A549 (cell line): Measurements from ENCODE around the gene PLEKHH1. TPM values are rescaled to one million over a fixed set of nuclear protein-coding genes. Genes with fewer than 3 reads are reported as not detected.

ENCODE experiments used
- ATAC-seq, 2 experiments: fragments of 200-7000 bp in 1 of 2; fragments of >200 bp in 1 of 2; cut with Nextera tagmentation in 1 of 2; cut with Tn5 transposase in 1 of 2; 3 replicates each; pipeline versions ENCODE4 v1.8.0 to v1.9.1; 2018 to 2020; ENCODE audit warnings: mild to moderate bottlenecking in 1 of 2, moderate library complexity in 1 of 2
- CTCF ChIA-PET: fragments of 300-600 bp; sonication (Branson Sonifier 250); formaldehyde crosslinking; extraction: SDS; loops from one replicate; lab custom pipeline; 2021; ENCODE audit warnings: antibody characterized with exemption, inconsistent platforms; lab: Yijun Ruan, JAX
- POLR2A ChIA-PET: fragments of 350-600 bp; formaldehyde crosslinking; extraction: SDS; loops from one replicate; lab custom pipeline; 2021; ENCODE audit warnings: antibody characterized with exemption, inconsistent platforms; lab: Yijun Ruan, JAX
- DNase-seq, 2 experiments: peaks; one replicate each; pipeline versions ENCODE4 v3.0.0 to v3.0.0-alpha.2; 2011 to 2016; ENCODE audit warnings: low read depth in 1 of 2, low spot score in 1 of 2
- FAIRE-seq: peaks from 2 replicates; lab custom pipeline; 2011; peaks lifted over from hg19 to GRCh38; lab: Jason Lieb, UNC
- H3K27ac ChIP-seq, 2 experiments: fragments of >200 bp; sonication (Bioruptor Twin); formaldehyde crosslinking; 3 replicates each; pipeline ENCODE4 v1.5.1; 2016 to 2017
- H3K4me1 ChIP-seq: fragments of >200 bp; sonication (Bioruptor Twin); formaldehyde crosslinking; 3 replicates; pipeline ENCODE4 v1.6.1; 2016
- H3K4me2 ChIP-seq: fragments of >200 bp; sonication (Bioruptor Twin); formaldehyde crosslinking; 3 replicates; pipeline ENCODE4 v1.6.1; 2016
- H3K4me3 ChIP-seq: fragments of >200 bp; sonication (Bioruptor Twin); formaldehyde crosslinking; 3 replicates; pipeline ENCODE4 v1.5.1; 2016
- H3K9me3 ChIP-seq: fragments of >200 bp; sonication (Bioruptor Twin); formaldehyde crosslinking; 3 replicates; pipeline ENCODE4 v1.6.1; 2016
- CBX2 ChIP-seq: fragments of 200-600 bp; sonication (generic); IDR thresholded peaks from 2 replicates; pipeline ENCODE4 v1.6.1; 2016; ENCODE audit warnings: low read depth, mild to moderate bottlenecking, borderline replicate concordance
- CHD2 ChIP-seq: fragments of 150-350 bp; IDR thresholded peaks from 2 replicates; pipeline ENCODE4 v1.6.1; 2014; ENCODE audit warnings: low read length; ENCODE audit not compliant: partially characterized antibody
- CHD4 ChIP-seq: fragments of 200-600 bp; sonication (generic); IDR thresholded peaks from 2 replicates; pipeline ENCODE4 v1.6.1; 2016; ENCODE audit warnings: antibody characterized with exemption, mild to moderate bottlenecking, borderline replicate concordance
- EHF ChIP-seq: fragments of 250-450 bp; sonication (Bioruptor Pico); IDR thresholded peaks from 2 replicates; pipeline ENCODE4 v1.5.0; 2020; ENCODE audit warnings: mild to moderate bottlenecking
- EP300 ChIP-seq, 2 experiments: fragments of >200 bp; sonication (Bioruptor Twin); formaldehyde crosslinking; IDR thresholded peaks; 2 replicates in 1 of 2; 3 replicates in 1 of 2; pipeline ENCODE4 v1.6.1; 2016 to 2017
- FOXS1 ChIP-seq: fragments of 250-450 bp; sonication (Bioruptor Pico); IDR thresholded peaks from 2 replicates; pipeline ENCODE4 v1.5.0; 2020; ENCODE audit warnings: mild to moderate bottlenecking, moderate library complexity
- GATA3 ChIP-seq: IDR thresholded peaks from 2 replicates; pipeline ENCODE4 v1.6.1; 2012; ENCODE audit warnings: borderline replicate concordance
- HDAC2 ChIP-seq: fragments of 200-600 bp; sonication (generic); IDR thresholded peaks from 2 replicates; pipeline ENCODE4 v1.6.1; 2016
- HEYL ChIP-seq: fragments of 250-450 bp; sonication (Bioruptor Pico); IDR thresholded peaks from 2 replicates; pipeline ENCODE4 v1.8.0; 2021; ENCODE audit warnings: mild to moderate bottlenecking, moderate library complexity
- HOXA7 ChIP-seq: fragments of 250-450 bp; sonication (Bioruptor Pico); IDR thresholded peaks from 2 replicates; pipeline ENCODE4 v1.5.0; 2020; ENCODE audit warnings: mild to moderate bottlenecking, moderate library complexity
- NPAS2 ChIP-seq: fragments of 250-450 bp; sonication (Bioruptor Pico); IDR thresholded peaks from 2 replicates; pipeline ENCODE4 v1.8.0; 2022; ENCODE audit warnings: mild to moderate bottlenecking, moderate library complexity, borderline replicate concordance
- NR3C1 ChIP-seq: fragments of >200 bp; sonication (Bioruptor Twin); formaldehyde crosslinking; IDR thresholded peaks from 3 replicates; pipeline ENCODE4 v1.6.1; 2017
- PHF8 ChIP-seq: fragments of 200-600 bp; sonication (generic); IDR thresholded peaks from 2 replicates; pipeline ENCODE4 v1.6.1; 2016; ENCODE audit warnings: low read depth, mild to moderate bottlenecking, antibody characterized with exemption, moderate library complexity, borderline replicate concordance
- POLR2AphosphoS2 ChIP-seq: conservative IDR thresholded peaks from 2 replicates; pipeline ENCODE4 v1.6.1; 2012; ENCODE audit warnings: low read length, improper control_type of control experiment, inconsistent platforms
- RARB ChIP-seq: fragments of 250-450 bp; sonication (Bioruptor Pico); IDR thresholded peaks from 2 replicates; pipeline ENCODE4 v1.8.0; 2021; ENCODE audit warnings: mild to moderate bottlenecking, moderate library complexity
- RCOR1 ChIP-seq: fragments of 150-350 bp; IDR thresholded peaks from 2 replicates; pipeline ENCODE4 v1.6.1; 2014; ENCODE audit warnings: antibody characterized with exemption, low read length, low read depth
- RFX5 ChIP-seq: fragments of 450-650 bp; IDR thresholded peaks from 2 replicates; pipeline ENCODE4 v1.7.1; 2014; ENCODE audit warnings: antibody characterized with exemption, mild to moderate bottlenecking, moderate library complexity
- RNF2 ChIP-seq: fragments of 200-600 bp; sonication (generic); IDR thresholded peaks from 2 replicates; pipeline ENCODE4 v1.6.1; 2016; ENCODE audit warnings: low read depth, mild to moderate bottlenecking, antibody characterized with exemption, moderate library complexity, borderline replicate concordance
- SREBF2 ChIP-seq: fragments of 450-650 bp; IDR thresholded peaks from 2 replicates; pipeline ENCODE4 v1.6.1; 2014; ENCODE audit warnings: mild to moderate bottlenecking, moderate library complexity
- TFCP2L1 ChIP-seq: fragments of 250-450 bp; sonication (Bioruptor Pico); IDR thresholded peaks from 2 replicates; pipeline ENCODE4 v1.5.0; 2021; ENCODE audit warnings: mild to moderate bottlenecking
- TP53 ChIP-seq: fragments of 250-450 bp; sonication (Bioruptor Pico); IDR thresholded peaks from 2 replicates; pipeline ENCODE4 v1.5.0; 2021; ENCODE audit warnings: mild to moderate bottlenecking, moderate library complexity
- ZFP36 ChIP-seq: fragments of 450-650 bp; IDR thresholded peaks from 2 replicates; pipeline ENCODE4 v1.6.1; 2014; ENCODE audit warnings: borderline replicate concordance; ENCODE audit not compliant: partially characterized antibody
- WGBS: methylation state at CpG from one replicate; pipeline ENCODE4 v1.1.6; 2017; ENCODE audit errors: missing lambda C conversion rate; 5-methylcytosine and 5-hydroxymethylcytosine counted together
- polyA plus RNA-seq, 4 experiments: library from polyadenylated mRNA; depleted of rRNA in 3 of 4; stranded (reverse); fragments of >200 nt; fragmentation: RNase III in 1 of 4; extraction: RNeasy Plus Mini Kit Qiagen cat#74134 plus additional on column Dnase treatment in 1 of 4; gene quantifications; 2 replicates in 3 of 4; 3 replicates in 1 of 4; pipeline ENCODE4 v1.2.3, GENCODE V29; 2011 to 2017
- TF ChIP-seq, protein P1 (sequence below): IDR thresholded peaks from 2 replicates; pipeline ENCODE4 v1.6.1; 2012
- TF ChIP-seq, protein P2 (sequence below): IDR thresholded peaks from 2 replicates; pipeline ENCODE4 v1.6.1; 2012; ENCODE audit warnings: low read depth, borderline replicate concordance
- TF ChIP-seq, protein P3 (sequence below): IDR thresholded peaks from 2 replicates; pipeline ENCODE4 v1.6.1; 2012
- TF ChIP-seq, protein P4 (sequence below): fragments of 150-350 bp; IDR thresholded peaks from 2 replicates; pipeline ENCODE4 v1.6.1; 2014; ENCODE audit warnings: low read depth, mild to moderate bottlenecking, low read length

PLEKHH1 gene
- polyA plus RNA-seq, 2 of the 4 experiments (the other 2 are of a cell fraction): 3.5 to 5.1 TPM

DNA sequence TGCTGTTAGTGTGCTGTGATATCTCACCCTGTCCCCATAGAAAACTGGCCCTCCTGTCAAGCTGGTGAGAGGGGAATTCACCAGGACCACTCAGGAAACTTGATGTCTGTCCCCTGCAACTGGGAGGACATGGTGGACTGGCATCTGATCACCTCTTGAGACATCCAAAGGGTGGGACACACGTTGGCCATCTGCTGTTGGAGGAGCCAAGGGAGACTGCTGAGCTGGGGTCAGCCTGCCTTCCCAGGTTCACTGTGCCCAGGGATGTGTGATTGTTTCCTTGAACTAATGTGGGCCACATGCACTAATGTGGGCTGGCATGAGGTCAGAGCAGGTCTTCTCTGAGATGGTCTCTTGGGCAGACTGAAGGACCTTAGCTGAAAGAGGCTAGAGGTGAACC, 27.8 kb upstream of the PLEKHH1 start (continued):
- TF ChIP-seq CBX2: no peak
- TF ChIP-seq, all 56 proteins: peak for 0

DNA sequence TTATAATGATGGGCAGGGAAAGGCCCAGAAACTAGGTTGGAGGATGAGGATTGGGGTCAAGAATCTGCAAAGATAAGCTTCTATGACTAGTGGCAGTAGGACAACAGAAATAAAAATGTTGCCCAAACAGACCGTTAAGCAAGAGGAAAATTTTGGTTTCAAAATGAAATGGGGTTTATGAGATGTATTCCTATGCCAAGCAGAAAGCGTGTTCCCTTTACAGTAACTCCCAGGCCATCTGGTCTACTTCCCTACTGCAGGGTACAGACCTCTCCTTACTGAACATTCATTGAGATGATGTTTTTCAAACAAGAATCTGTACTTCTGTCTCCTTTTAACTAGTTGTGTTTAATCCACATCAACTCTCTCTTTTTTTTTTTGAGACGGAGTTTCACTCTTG, 24.1 kb upstream of the PLEKHH1 start:
- POLR2A ChIA-PET: no interaction called here
- no peaks in the 10 kb centered on the region for H3K4me1 ChIP-seq
- TF ChIP-seq, protein P1, sequence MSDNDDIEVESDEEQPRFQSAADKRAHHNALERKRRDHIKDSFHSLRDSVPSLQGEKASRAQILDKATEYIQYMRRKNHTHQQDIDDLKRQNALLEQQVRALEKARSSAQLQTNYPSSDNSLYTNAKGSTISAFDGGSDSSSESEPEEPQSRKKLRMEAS: no peak
- TF ChIP-seq POLR2AphosphoS2: no peak
- no peak for TF ChIP-seq HOXA7 (CRISPR knock-in tag)
- TF ChIP-seq, protein P2, sequence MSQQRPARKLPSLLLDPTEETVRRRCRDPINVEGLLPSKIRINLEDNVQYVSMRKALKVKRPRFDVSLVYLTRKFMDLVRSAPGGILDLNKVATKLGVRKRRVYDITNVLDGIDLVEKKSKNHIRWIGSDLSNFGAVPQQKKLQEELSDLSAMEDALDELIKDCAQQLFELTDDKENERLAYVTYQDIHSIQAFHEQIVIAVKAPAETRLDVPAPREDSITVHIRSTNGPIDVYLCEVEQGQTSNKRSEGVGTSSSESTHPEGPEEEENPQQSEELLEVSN: no peak
- no peak for TF ChIP-seq RFX5
- no peak for TF ChIP-seq NR3C1
- TF ChIP-seq HDAC2: no peak
- TF ChIP-seq RNF2: no peak
- no peak for TF ChIP-seq CHD2
- no peak for TF ChIP-seq EHF (CRISPR knock-in tag)
- no peak for TF ChIP-seq GATA3
- TF ChIP-seq, protein P3, sequence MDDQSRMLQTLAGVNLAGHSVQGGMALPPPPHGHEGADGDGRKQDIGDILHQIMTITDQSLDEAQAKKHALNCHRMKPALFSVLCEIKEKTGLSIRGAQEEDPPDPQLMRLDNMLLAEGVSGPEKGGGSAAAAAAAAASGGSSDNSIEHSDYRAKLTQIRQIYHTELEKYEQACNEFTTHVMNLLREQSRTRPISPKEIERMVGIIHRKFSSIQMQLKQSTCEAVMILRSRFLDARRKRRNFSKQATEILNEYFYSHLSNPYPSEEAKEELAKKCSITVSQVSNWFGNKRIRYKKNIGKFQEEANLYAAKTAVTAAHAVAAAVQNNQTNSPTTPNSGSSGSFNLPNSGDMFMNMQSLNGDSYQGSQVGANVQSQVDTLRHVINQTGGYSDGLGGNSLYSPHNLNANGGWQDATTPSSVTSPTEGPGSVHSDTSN: no peak
- no peak for TF ChIP-seq HEYL
- TF ChIP-seq ZFP36: no peak
- TF ChIP-seq, protein P4, sequence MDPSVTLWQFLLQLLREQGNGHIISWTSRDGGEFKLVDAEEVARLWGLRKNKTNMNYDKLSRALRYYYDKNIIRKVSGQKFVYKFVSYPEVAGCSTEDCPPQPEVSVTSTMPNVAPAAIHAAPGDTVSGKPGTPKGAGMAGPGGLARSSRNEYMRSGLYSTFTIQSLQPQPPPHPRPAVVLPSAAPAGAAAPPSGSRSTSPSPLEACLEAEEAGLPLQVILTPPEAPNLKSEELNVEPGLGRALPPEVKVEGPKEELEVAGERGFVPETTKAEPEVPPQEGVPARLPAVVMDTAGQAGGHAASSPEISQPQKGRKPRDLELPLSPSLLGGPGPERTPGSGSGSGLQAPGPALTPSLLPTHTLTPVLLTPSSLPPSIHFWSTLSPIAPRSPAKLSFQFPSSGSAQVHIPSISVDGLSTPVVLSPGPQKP: no peak
- TF ChIP-seq FOXS1 (CRISPR knock-in tag): no peak
- TF ChIP-seq, all 56 proteins: peak for 0
- no peak overlapping the region for H3K4me3 ChIP-seq
- H3K4me2 ChIP-seq: no peak overlapping the region
- H3K27ac ChIP-seq: no peak overlapping the region
- FAIRE-seq (no peak), DNase-seq (no peak), ATAC-seq (no peak)
- WGBS: 48% methylated on average over 3 of the region's 3 CpGs
- CTCF ChIA-PET: interaction anchor here (1.0 to 9.0 kb wide), 7 partner anchors 16 to 82 kb away, joined by 3 to 73 read pairs (median 7); no protein-coding TSS in a partner anchor
- H3K9me3 ChIP-seq: no peaks in the 10 kb centered on the region

DNA sequence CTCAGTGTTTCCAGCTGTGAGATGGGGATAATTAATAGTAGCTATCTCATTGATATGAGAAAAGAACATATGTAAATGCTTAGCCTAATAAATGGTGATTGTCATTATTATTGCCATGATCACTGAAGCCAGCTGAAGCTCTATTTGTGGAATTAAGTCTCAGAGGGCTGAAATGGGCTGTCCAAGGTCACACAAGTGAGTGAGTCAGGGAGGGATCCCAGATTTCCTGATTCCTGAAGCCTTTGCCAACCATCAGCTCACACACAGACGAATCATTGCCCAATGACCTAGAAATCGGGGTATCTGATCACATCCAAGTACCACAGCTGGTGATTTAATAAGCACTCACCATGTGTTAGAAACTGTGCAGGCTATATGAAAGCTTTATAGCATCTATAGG, 23.0 kb upstream of the PLEKHH1 start:
- WGBS: 22% methylated on average over 2 of the region's 2 CpGs
- Histone ChIP-seq H3K4me3 (no peak overlapping the region), H3K9me3 (no peaks in the 10 kb centered on the region), H3K27ac (no peak overlapping the region), H3K4me2 (no peak overlapping the region), H3K4me1 (no peaks in the 10 kb centered on the region)
- DNase-seq (no peak), ATAC-seq (no peak), FAIRE-seq (no peak)
- ChIA-PET CTCF (interaction anchor here (0.6 to 9.0 kb wide), 6 partner anchors 10 to 82 kb away, joined by 3 to 73 read pairs (median 4); no protein-coding TSS in a partner anchor), POLR2A (interaction anchor here (0.7 kb wide), 1 partner anchor 23 kb away, joined by 3 read pairs; the partner anchor contains the start of gene PLEKHH1)
- no peak for TF ChIP-seq NR3C1

DNA sequence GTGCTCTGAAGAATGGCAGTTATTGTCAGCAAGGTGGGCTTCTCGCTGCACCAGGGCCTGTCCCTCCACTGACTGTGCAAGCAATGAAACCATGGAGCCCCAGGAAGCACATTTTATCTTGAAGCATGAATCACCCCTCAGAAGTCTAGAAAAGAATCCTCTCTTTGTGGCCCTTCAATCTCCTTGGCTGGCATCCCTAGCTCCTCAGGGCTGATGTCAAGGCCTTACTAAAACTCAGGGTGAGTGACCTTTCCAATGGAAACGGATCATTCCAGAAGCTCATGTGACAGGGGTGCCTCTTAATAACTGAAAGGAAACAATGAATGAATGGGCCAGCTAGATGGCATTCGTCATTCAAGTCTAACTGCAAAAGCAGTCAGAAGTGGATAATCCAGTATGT, 22.3 kb upstream of the PLEKHH1 start:
- TF ChIP-seq NPAS2 (CRISPR knock-in tag): no peak
- no peak for TF ChIP-seq CHD4
- TF ChIP-seq RCOR1: no peak
- TF ChIP-seq EP300 (IDR thresholded peaks at IDR 0.05): no peak
- no peak for TF ChIP-seq RARB (CRISPR knock-in tag)
- TF ChIP-seq SREBF2: no peak
- no peak for TF ChIP-seq TFCP2L1 (CRISPR knock-in tag)
- no peak for TF ChIP-seq TP53
- TF ChIP-seq PHF8: no peak
- TF ChIP-seq HDAC2: no peak
- no peak for TF ChIP-seq POLR2AphosphoS2
- Histone ChIP-seq H3K4me3 (no peak overlapping the region), H3K4me2 (no peak overlapping the region), H3K9me3 (no peaks in the 10 kb centered on the region), H3K4me1 (no peaks in the 10 kb centered on the region), H3K27ac (no peak overlapping the region)
- CTCF ChIA-PET: interaction anchor here (0.9 to 9.0 kb wide), 6 partner anchors 8 to 84 kb away, joined by 3 to 73 read pairs (median 9); no protein-coding TSS in a partner anchor
- no peak for ATAC-seq
- no peak for FAIRE-seq
- POLR2A ChIA-PET: no interaction called here
- no peak for DNase-seq
- 48% methylated on average over 3 of the region's 3 CpGs for whole genome bisulfite sequencing
